OCI-LY3 (cell line): Measurements from ENCODE around the gene KRTAP5-5.
"Not testable (repeated sequence)": the region's sequence is repeated elsewhere in the genome, so short reads cannot be mapped to it uniquely, and the experiment has no call there.

ENCODE experiments used
- H2AFZ ChIP-seq: fragments of 200-600, 300-600 bp; shearing (Covaris generic); 2 replicates; pipeline ENCODE4 v1.6.0; 2014; ENCODE audit warnings: antibody characterized with exemption, low read depth, low read length
- H3K27ac ChIP-seq: fragments of 200-600, 300-600 bp; sonication (generic); 2 replicates; pipeline ENCODE4 v1.5.1; 2014; ENCODE audit warnings: mild to moderate bottlenecking, low read length, moderate library complexity, mixed read lengths
- H3K27me3 ChIP-seq: fragments of 200-600, 300-600 bp; sonication (generic); 2 replicates; pipeline ENCODE4 v1.6.1; 2014; ENCODE audit warnings: low read depth, low read length, mixed read lengths
- H3K36me3 ChIP-seq: fragments of 200-600, 300-600 bp; sonication (generic); replicated peaks from 2 replicates; pipeline ENCODE3; 2014; ENCODE audit warnings: low read depth, low read length, mixed read lengths
- H3K4me1 ChIP-seq: fragments of 300-600, 200-600 bp; sonication (generic); 2 replicates; pipeline ENCODE4 v1.6.1; 2014; ENCODE audit warnings: low read length, mixed read lengths
- H3K4me2 ChIP-seq: fragments of 200-600, 300-600 bp; sonication (generic); 2 replicates; pipeline ENCODE4 v1.6.1; 2014; ENCODE audit warnings: low read length, mixed read lengths
- H3K4me3 ChIP-seq: fragments of 300-600, 200-600 bp; sonication (generic); 2 replicates; pipeline ENCODE4 v1.5.1; 2014; ENCODE audit warnings: antibody characterized with exemption, mild to moderate bottlenecking, low read length, moderate library complexity
- H3K79me2 ChIP-seq: fragments of 300-600, 200-600 bp; shearing (Covaris generic); 2 replicates; pipeline ENCODE4 v1.6.1; 2014; ENCODE audit warnings: mild to moderate bottlenecking, low read length, mixed read lengths
- H3K9ac ChIP-seq: fragments of 300-600, 200-600 bp; shearing (Covaris generic); 2 replicates; pipeline ENCODE4 v1.6.0; 2014; ENCODE audit warnings: mild to moderate bottlenecking, low read length, moderate library complexity
- H3K9me3 ChIP-seq: fragments of 200-600, 300-600 bp; shearing (Covaris generic); 2 replicates; pipeline ENCODE4 v1.6.1; 2014; ENCODE audit warnings: low read length, mixed read lengths; ENCODE audit not compliant: insufficient read depth
- H4K20me1 ChIP-seq: fragments of 200-600, 300-600 bp; sonication (generic); 2 replicates; pipeline ENCODE4 v1.6.1; 2016; ENCODE audit warnings: low read length, mixed read lengths; ENCODE audit not compliant: insufficient read depth
- CTCF ChIP-seq: fragments of 200-600, 300-600 bp; sonication (generic); IDR thresholded peaks from 2 replicates; pipeline ENCODE4 v1.5.1; 2014; ENCODE audit warnings: antibody characterized with exemption, low read length, low read depth
- EZH2phosphoT487 ChIP-seq: fragments of 200-600 bp; shearing (Covaris generic); IDR thresholded peaks from 2 replicates; pipeline ENCODE4 v1.6.1; 2018; ENCODE audit warnings: antibody characterized with exemption, mixed run types, low read depth

KRTAP5-5 gene

GRCh38 chr11:1643146-1643690 lies 13.6 kb downstream of the KRTAP5-5 start:
- no peak overlapping the region for H2AFZ ChIP-seq
- H3K36me3 ChIP-seq, result no peaks in the 10 kb centered on the region
- H3K4me1 ChIP-seq, result peaks cover 5% of the 10 kb centered on the region; the same call in 1 of the 2 replicates
- peaks cover 24% of the 10 kb centered on the region for H3K27me3 ChIP-seq
- no peaks in the 10 kb centered on the region for H3K9me3 ChIP-seq
- no peaks in the 10 kb centered on the region for H4K20me1 ChIP-seq
- no peak overlapping the region for H3K4me2 ChIP-seq
- H3K9ac ChIP-seq, result no peak overlapping the region
- H3K79me2 ChIP-seq, result no peaks in the 10 kb centered on the region
- H3K4me3 ChIP-seq, result no peak overlapping the region
- no peak overlapping the region for H3K27ac ChIP-seq
- TF ChIP-seq EZH2phosphoT487, result no peak
- TF ChIP-seq CTCF, result no peak

- no peaks in the 10 kb centered on the region for H3K9me3 ChIP-seq
- peaks cover 22% of the 10 kb centered on the region for H3K27me3 ChIP-seq
- H3K4me3 ChIP-seq, result no peak overlapping the region
- no peak overlapping the region for H3K9ac ChIP-seq
- no peaks in the 10 kb centered on the region for H3K36me3 ChIP-seq
- H4K20me1 ChIP-seq, result no peaks in the 10 kb centered on the region
- no peak overlapping the region for H2AFZ ChIP-seq
- no peaks in the 10 kb centered on the region for H3K79me2 ChIP-seq
- no peak for TF ChIP-seq CTCF
- TF ChIP-seq EZH2phosphoT487, result no peak
- H3K27ac ChIP-seq, result no peak overlapping the region
- peaks cover 5% of the 10 kb centered on the region; the same call in 1 of the 2 replicates for H3K4me1 ChIP-seq
- H3K4me2 ChIP-seq, result no peak overlapping the region
Measured at GRCh38 chr11:1644601-1645356, 15.2 kb downstream of the KRTAP5-5 start.

GRCh38 chr11:1645357-1645821 lies 15.8 kb downstream of the KRTAP5-5 start:
- Histone ChIP-seq H3K4me2 (no peak overlapping the region), H3K79me2 (no peaks in the 10 kb centered on the region), H3K9ac (no peak overlapping the region), H3K36me3 (no peaks in the 10 kb centered on the region), H3K27me3 (peaks cover 26% of the 10 kb centered on the region), H3K27ac (no peak overlapping the region), H3K4me1 (peaks cover 5% of the 10 kb centered on the region; the same call in 1 of the 2 replicates), H2AFZ (no peak overlapping the region), H3K9me3 (no peaks in the 10 kb centered on the region), H3K4me3 (no peak overlapping the region), H4K20me1 (no peaks in the 10 kb centered on the region)
- TF ChIP-seq EZH2phosphoT487 (no peak), CTCF (no peak)

- H3K9ac ChIP-seq, H3K4me3 ChIP-seq, H2AFZ ChIP-seq, H3K79me2 ChIP-seq, H3K36me3 ChIP-seq, H3K27ac ChIP-seq, H4K20me1 ChIP-seq, H3K4me2 ChIP-seq, H3K9me3 ChIP-seq, H3K4me1 ChIP-seq: not testable (repeated sequence)
- H3K27me3 ChIP-seq, result peaks cover 30% of the 10 kb centered on the region
Measured at GRCh38 chr11:1646540-1646939, 17.0 kb downstream of the KRTAP5-5 start.
